ENCODE results near the gene DMRT1.

- TF ChIP-seq CTCF (IDR thresholded peaks at IDR 0.05) (no peak), POLR2A (IDR thresholded peaks at IDR 0.05) (no peak)
These were observed 50.6 kb downstream of the DMRT1 start for GRCh38 chr9:892123-892522.

Measured in heart left ventricle (tissue), 13 donors.